ENCODE results near the gene GRK4.

The GRK4 gene

GRCh38 chr4:3082925-3083515 lies 119.6 kb downstream of the GRK4 start:
- peaks cover 100% of the 10 kb centered on the region for H3K79me2 ChIP-seq (ENCODE audit: low read length)
- peaks cover 56% of the 10 kb centered on the region for H4K20me1 ChIP-seq (ENCODE audit: insufficient read depth, low read length)
- no peak overlapping the region for H3K9ac ChIP-seq (ENCODE audit: low read length)
- H3K4me2 ChIP-seq (ENCODE audit: low read length): peak overlapping the region; percentile 14
- H3K9me3 ChIP-seq (ENCODE audit: insufficient read depth, low read length): no peaks in the 10 kb centered on the region
- peaks cover 77% of the 10 kb centered on the region for H3K4me1 ChIP-seq (ENCODE audit: low read length)
- no peak overlapping the region for H3K4me3 ChIP-seq (ENCODE audit: low read length)
- peak overlapping the region; percentile 14; the same call in 1 of the 2 replicates for H3K27ac ChIP-seq (ENCODE audit: low read length)
- H3K27me3 ChIP-seq (ENCODE audit: low read depth, low read length): no peaks in the 10 kb centered on the region
- H2AFZ ChIP-seq (ENCODE audit: low read depth, low read length): no peak overlapping the region
- TF ChIP-seq CTCF (IDR thresholded peaks at IDR 0.05; ENCODE audit: low read depth, low read length): no peak
- TF ChIP-seq EZH2phosphoT487 (IDR thresholded peaks at IDR 0.05; ENCODE audit: low read depth): no peak
- peaks cover 41% of the 10 kb centered on the region for H3K36me3 ChIP-seq (replicated peaks; ENCODE audit: low read depth, low read length)

- Histone ChIP-seq H3K9me3 (ENCODE audit: insufficient read depth, low read length) (no peaks in the 10 kb centered on the region), H4K20me1 (ENCODE audit: insufficient read depth, low read length) (peaks cover 53% of the 10 kb centered on the region), H3K27me3 (ENCODE audit: low read depth, low read length) (no peaks in the 10 kb centered on the region), H3K4me3 (ENCODE audit: low read length) (no peak overlapping the region), H2AFZ (ENCODE audit: low read depth, low read length) (no peak overlapping the region), H3K4me1 (ENCODE audit: low read length) (peaks cover 70% of the 10 kb centered on the region), H3K27ac (ENCODE audit: low read length) (no peak overlapping the region), H3K36me3 (replicated peaks; ENCODE audit: low read depth, low read length) (peaks cover 46% of the 10 kb centered on the region), H3K9ac (ENCODE audit: low read length) (no peak overlapping the region), H3K4me2 (ENCODE audit: low read length) (peak overlapping the region; percentile 1; the same call in 1 of the 2 replicates), H3K79me2 (ENCODE audit: low read length) (peaks cover 100% of the 10 kb centered on the region)
- no peak for TF ChIP-seq CTCF (IDR thresholded peaks at IDR 0.05; ENCODE audit: low read depth, low read length)
- no peak for TF ChIP-seq EZH2phosphoT487 (IDR thresholded peaks at IDR 0.05; ENCODE audit: low read depth)
Observed at GRCh38 chr4:3083732-3084131, 120.4 kb downstream of the GRK4 start.

- Histone ChIP-seq H3K4me1 (ENCODE audit: low read length) (peaks cover 54% of the 10 kb centered on the region), H2AFZ (ENCODE audit: low read depth, low read length) (no peak overlapping the region), H3K4me3 (ENCODE audit: low read length) (peak overlapping the region; percentile 48), H3K36me3 (replicated peaks; ENCODE audit: low read depth, low read length) (peaks cover 48% of the 10 kb centered on the region), H3K9ac (ENCODE audit: low read length) (peak overlapping the region; percentile 41), H3K79me2 (ENCODE audit: low read length) (peaks cover 99% of the 10 kb centered on the region), H3K27ac (ENCODE audit: low read length) (peak overlapping the region; percentile 84), H4K20me1 (ENCODE audit: insufficient read depth, low read length) (peaks cover 38% of the 10 kb centered on the region), H3K9me3 (ENCODE audit: insufficient read depth, low read length) (no peaks in the 10 kb centered on the region), H3K4me2 (ENCODE audit: low read length) (peak overlapping the region; percentile 59), H3K27me3 (ENCODE audit: low read depth, low read length) (no peaks in the 10 kb centered on the region)
- TF ChIP-seq CTCF (IDR thresholded peaks at IDR 0.05; ENCODE audit: low read depth, low read length) (no peak), EZH2phosphoT487 (IDR thresholded peaks at IDR 0.05; ENCODE audit: low read depth) (no peak)
Observed at GRCh38 chr4:3085948-3086670, 122.7 kb downstream of the GRK4 start.

GRCh38 chr4:3087115-3087797 lies 123.9 kb downstream of the GRK4 start:
- peaks cover 91% of the 10 kb centered on the region for H3K79me2 ChIP-seq (ENCODE audit: low read length)
- H4K20me1 ChIP-seq (ENCODE audit: insufficient read depth, low read length): peaks cover 33% of the 10 kb centered on the region
- no peak overlapping the region for H2AFZ ChIP-seq (ENCODE audit: low read depth, low read length)
- TF ChIP-seq CTCF (IDR thresholded peaks at IDR 0.05; ENCODE audit: low read depth, low read length): no peak
- TF ChIP-seq EZH2phosphoT487 (IDR thresholded peaks at IDR 0.05; ENCODE audit: low read depth): no peak
- H3K27ac ChIP-seq (ENCODE audit: low read length): no peak overlapping the region
- no peak overlapping the region for H3K4me3 ChIP-seq (ENCODE audit: low read length)
- H3K9ac ChIP-seq (ENCODE audit: low read length): no peak overlapping the region
- H3K4me1 ChIP-seq (ENCODE audit: low read length): peaks cover 48% of the 10 kb centered on the region
- H3K27me3 ChIP-seq (ENCODE audit: low read depth, low read length): no peaks in the 10 kb centered on the region
- no peaks in the 10 kb centered on the region for H3K9me3 ChIP-seq (ENCODE audit: insufficient read depth, low read length)
- H3K36me3 ChIP-seq (replicated peaks; ENCODE audit: low read depth, low read length): peaks cover 54% of the 10 kb centered on the region
- H3K4me2 ChIP-seq (ENCODE audit: low read length): no peak overlapping the region
